Osteoblast (primary cell): Measurements from ENCODE around the gene CFAP141. TPM values are rescaled to one million over a fixed set of nuclear protein-coding genes. Genes with fewer than 3 reads are reported as not detected.

ENCODE experiments used
- DNase-seq: peaks from one replicate; pipeline ENCODE4 v3.0.0; 2011; ENCODE audit warnings: low spot score, mixed read lengths; ENCODE audit not compliant: insufficient read length; ENCODE audit errors: missing footprints
- H2AFZ ChIP-seq: 2 replicates; pipeline ENCODE4 v1.6.0; 2011; ENCODE audit warnings: mild to moderate bottlenecking, low read length
- H3K27ac ChIP-seq: 2 replicates; pipeline ENCODE4 v1.5.1; 2011; ENCODE audit warnings: mild to moderate bottlenecking, low read depth, low read length, moderate library complexity
- H3K27me3 ChIP-seq: 2 replicates; pipeline ENCODE4 v1.6.0; 2012; ENCODE audit warnings: mild to moderate bottlenecking, control low read depth, inconsistent platforms, low read length, moderate library complexity; ENCODE audit not compliant: insufficient read depth
- H3K36me3 ChIP-seq: 2 replicates; pipeline ENCODE4 v1.5.1; 2011; ENCODE audit warnings: mild to moderate bottlenecking, low read length, control low read depth, moderate library complexity; ENCODE audit not compliant: insufficient read depth
- H3K4me1 ChIP-seq: 2 replicates; pipeline ENCODE4 v1.5.1; 2011; ENCODE audit warnings: mild to moderate bottlenecking, low read length, control low read depth, moderate library complexity; ENCODE audit not compliant: insufficient read depth
- H3K4me2 ChIP-seq: 2 replicates; pipeline ENCODE4 v1.6.0; 2011; ENCODE audit warnings: mild to moderate bottlenecking, low read length; ENCODE audit not compliant: insufficient read depth
- H3K4me3 ChIP-seq: fragments of 200-600 bp; sonication (generic); 3 replicates; pipeline ENCODE4 v1.5.1; 2012; ENCODE audit warnings: mild to moderate bottlenecking, low read length, inconsistent platforms; ENCODE audit not compliant: insufficient read depth
- H3K79me2 ChIP-seq: 2 replicates; pipeline ENCODE4 v1.6.0; 2012; ENCODE audit warnings: mild to moderate bottlenecking, low read length, control low read depth, inconsistent platforms; ENCODE audit not compliant: insufficient read depth
- H3K9me3 ChIP-seq: 2 replicates; pipeline ENCODE4 v1.5.1; 2011; ENCODE audit warnings: low read depth, low read length, control low read depth
- H4K20me1 ChIP-seq: 2 replicates; pipeline ENCODE4 v1.6.0; 2012; ENCODE audit warnings: mild to moderate bottlenecking, low read length, control low read depth; ENCODE audit not compliant: insufficient read depth
- CTCF ChIP-seq: IDR thresholded peaks from 2 replicates; pipeline ENCODE4 v1.5.1; 2011; ENCODE audit warnings: mild to moderate bottlenecking, low read depth, low read length, moderate library complexity; ENCODE audit errors: extremely low read depth
- total RNA-seq: library from RNA; depleted of rRNA; stranded (reverse); fragments of >200 nt; gene quantifications from 2 replicates; pipeline ENCODE4 v1.2.3, GENCODE V29; 2012

Gene CFAP141
- total RNA-seq, 1 donor, result not detected

GRCh38 chr1:154166207-154166606 lies 39.9 kb downstream of the CFAP141 start:
- no peak for TF ChIP-seq CTCF
- no peak for DNase-seq
- Histone ChIP-seq H2AFZ (no peak overlapping the region), H3K4me1 (peaks cover 4% of the 10 kb centered on the region), H3K36me3 (peaks cover 88% of the 10 kb centered on the region), H4K20me1 (peaks cover 40% of the 10 kb centered on the region), H3K79me2 (peaks cover 80% of the 10 kb centered on the region), H3K4me3 (no peak overlapping the region), H3K9me3 (no peaks in the 10 kb centered on the region), H3K27ac (no peak overlapping the region), H3K27me3 (no peaks in the 10 kb centered on the region), H3K4me2 (no peak overlapping the region)

GRCh38 chr1:154159554-154159953 lies 46.6 kb downstream of the CFAP141 start:
- no peak for TF ChIP-seq CTCF
- peaks cover 88% of the 10 kb centered on the region for H3K36me3 ChIP-seq
- H3K79me2 ChIP-seq, result peaks cover 55% of the 10 kb centered on the region
- H2AFZ ChIP-seq, result no peak overlapping the region
- peaks cover 24% of the 10 kb centered on the region for H4K20me1 ChIP-seq
- H3K4me1 ChIP-seq, result peaks cover 6% of the 10 kb centered on the region
- no peak overlapping the region for H3K27ac ChIP-seq
- DNase-seq, result no peak
- H3K9me3 ChIP-seq, result no peaks in the 10 kb centered on the region
- H3K27me3 ChIP-seq, result no peaks in the 10 kb centered on the region
- no peak overlapping the region for H3K4me2 ChIP-seq
- H3K4me3 ChIP-seq, result no peak overlapping the region

- Histone ChIP-seq H3K36me3 (peaks cover 79% of the 10 kb centered on the region), H3K9me3 (no peaks in the 10 kb centered on the region), H3K27ac (no peak overlapping the region), H4K20me1 (peaks cover 17% of the 10 kb centered on the region), H3K27me3 (no peaks in the 10 kb centered on the region), H3K79me2 (peaks cover 46% of the 10 kb centered on the region), H3K4me1 (peaks cover 6% of the 10 kb centered on the region), H2AFZ (no peak overlapping the region), H3K4me3 (no peak overlapping the region), H3K4me2 (no peak overlapping the region)
- TF ChIP-seq CTCF, result no peak
- DNase-seq, result no peak
These were observed 47.6 kb downstream of the CFAP141 start for GRCh38 chr1:154158307-154159125.

GRCh38 chr1:154157520-154158306 lies 48.4 kb downstream of the CFAP141 start:
- Histone ChIP-seq H3K4me2 (no peak overlapping the region), H4K20me1 (peaks cover 13% of the 10 kb centered on the region), H3K4me3 (no peak overlapping the region)

More at GRCh38 chr1:154157520-154158306, 48.4 kb downstream of the CFAP141 start:
- peak; percentile 75 for DNase-seq
- TF ChIP-seq CTCF, result no peak
- Histone ChIP-seq H3K9me3 (no peaks in the 10 kb centered on the region), H3K27me3 (no peaks in the 10 kb centered on the region), H3K27ac (no peak overlapping the region), H3K79me2 (peaks cover 41% of the 10 kb centered on the region), H3K36me3 (peaks cover 74% of the 10 kb centered on the region), H2AFZ (no peak overlapping the region), H3K4me1 (peaks cover 6% of the 10 kb centered on the region)
